GM19351 (cell line): ENCODE measurements around the gene TEDDM1.
"Not testable (repeated sequence)": the region's sequence is repeated elsewhere in the genome, so short reads cannot be mapped to it uniquely, and the experiment has no call there.

Experiments used
- ATAC-seq: cut with Tn5 transposase; IDR thresholded peaks from one replicate; pipeline ENCODE4 v1.9.1; 2021; ENCODE audit warnings: mild to moderate bottlenecking, moderate library complexity; ENCODE audit not compliant: unreplicated experiment

TEDDM1 gene

GRCh38 chr1:182381962-182382819 is 18.3 kb downstream of the TEDDM1 start:
- no peak for ATAC-seq

- no peak for ATAC-seq
Observed at GRCh38 chr1:182380199-182380598, 20.3 kb downstream of the TEDDM1 start.

GRCh38 chr1:182379781-182380180 is 20.7 kb downstream of the TEDDM1 start:
- ATAC-seq, result not testable (repeated sequence)

- ATAC-seq, result no peak
Observed at GRCh38 chr1:182376936-182377574, 23.4 kb downstream of the TEDDM1 start.

- ATAC-seq, result no peak
Observed at GRCh38 chr1:182374101-182374834, 26.2 kb downstream of the TEDDM1 start.

- ATAC-seq, result no peak
Observed at GRCh38 chr1:182370532-182370931, 29.9 kb downstream of the TEDDM1 start.

- ATAC-seq, result no peak
Observed at GRCh38 chr1:182368903-182369302, 31.6 kb downstream of the TEDDM1 start.

GRCh38 chr1:182368358-182368757 is 32.1 kb downstream of the TEDDM1 start:
- ATAC-seq, result no peak

GRCh38 chr1:182367926-182368325 is 32.5 kb downstream of the TEDDM1 start:
- no peak for ATAC-seq

GRCh38 chr1:182366596-182366995 is 33.9 kb downstream of the TEDDM1 start:
- no peak for ATAC-seq

GRCh38 chr1:182359645-182360044 is 40.8 kb downstream of the TEDDM1 start:
- no peak for ATAC-seq

GRCh38 chr1:182357913-182358312 is 42.6 kb downstream of the TEDDM1 start:
- ATAC-seq, result no peak

GRCh38 chr1:182357171-182357570 is 43.3 kb downstream of the TEDDM1 start:
- no peak for ATAC-seq

- no peak for ATAC-seq
Observed at GRCh38 chr1:182355723-182356098, 44.8 kb downstream of the TEDDM1 start.

- ATAC-seq, result no peak
Observed at GRCh38 chr1:182351790-182352364, 48.6 kb downstream of the TEDDM1 start.

GRCh38 chr1:182350839-182351238 is 49.6 kb downstream of the TEDDM1 start:
- no peak for ATAC-seq

- no peak for ATAC-seq
Observed at GRCh38 chr1:182348961-182349747, 51.3 kb downstream of the TEDDM1 start.
